Natural killer cell treated with Interleukin-12 subunit alpha and Interleukin-12 subunit beta and Interleukin-15 and Interleukin-18, amount 100 ng/mL, for 72 hours (primary cell): Measurements from ENCODE around the gene F10. TPM values are rescaled to one million over a fixed set of nuclear protein-coding genes. Genes with fewer than 3 reads are reported as not detected.
A peak's percentile ranks its signal among the peaks of the same experiment; 100 is the strongest.
"Not testable (repeated sequence)": the region's sequence is repeated elsewhere in the genome, so short reads cannot be mapped to it uniquely, and the experiment has no call there.

ENCODE experiments used
- ATAC-seq, 2 donors: fragments of 150-1000 bp; cut with Tn5 transposase in 1 of 2; sonication (Bioruptor Pico), chemical (Tn5 transposase) in 1 of 2; 2 replicates each; pipeline ENCODE4 v1.10.0; 2021
- DNase-seq: peaks from one replicate; pipeline ENCODE4 v3.0.0; 2022; ENCODE audit warnings: low spot score
- H3K27ac Mint-ChIP-seq, 2 donors: 1 replicate in 1 of 2; 2 replicates in 1 of 2; pipeline ENCODE4 v1.8.0; 2022; ENCODE audit warnings: mixed read lengths in 2 of 2, mild to moderate bottlenecking in 1 of 2, moderate library complexity in 1 of 2
- H3K27me3 Mint-ChIP-seq, 2 donors: 1 replicate in 1 of 2; 2 replicates in 1 of 2; pipeline ENCODE4 v1.8.0; 2022; ENCODE audit warnings: mixed read lengths in 2 of 2
- H3K36me3 Mint-ChIP-seq: one replicate; pipeline ENCODE4 v1.8.0; 2022; ENCODE audit warnings: mixed read lengths
- H3K4me1 Mint-ChIP-seq, 2 donors: 1 replicate in 1 of 2; 2 replicates in 1 of 2; pipeline ENCODE4 v1.8.0; 2022; ENCODE audit warnings: low read depth in 2 of 2, mixed read lengths in 2 of 2, mild to moderate bottlenecking in 1 of 2
- H3K4me3 Mint-ChIP-seq: one replicate; pipeline ENCODE4 v1.8.0; 2022; ENCODE audit warnings: mixed read lengths
- H3K9me3 Mint-ChIP-seq: 2 replicates; pipeline ENCODE4 v1.8.0; 2022; ENCODE audit warnings: mixed read lengths
- total RNA-seq, 2 donors: library from RNA; stranded (reverse); gene quantifications; one replicate each; pipeline ENCODE4 v1.2.3, GENCODE V29; 2022

Gene F10
- not detected for total RNA-seq

- Mint-ChIP-seq H3K27me3 (peaks cover 10 to 11% of the 10 kb centered on the region in 2 donors), H3K9me3 (no peaks in the 10 kb centered on the region), H3K4me3 (no peak within 1 kb of the TSS), H3K27ac (no peak within 1 kb of the TSS), H3K4me1 (no peaks in the 10 kb centered on the region), H3K36me3 (no peaks in the 10 kb centered on the region)
- DNase-seq = no peak
- no peak for ATAC-seq
These were observed at the start of gene F10 for GRCh38 chr13:113122550-113123225. F10 (plus strand) TSS chr13:113122799; CDS start chr13:113122856, 57 bp downstream.

- H3K9me3 Mint-ChIP-seq = no peaks in the 10 kb centered on the region
- H3K4me3 Mint-ChIP-seq = no peak overlapping the region
- no peaks in the 10 kb centered on the region for H3K36me3 Mint-ChIP-seq
- no peaks in the 10 kb centered on the region for H3K27me3 Mint-ChIP-seq
- no peak overlapping the region for H3K27ac Mint-ChIP-seq
- H3K4me1 Mint-ChIP-seq = no peaks in the 10 kb centered on the region
- no peak for ATAC-seq
- DNase-seq = no peak
These were observed 48.7 kb upstream of the F10 start for GRCh38 chr13:113073942-113074341.

- Mint-ChIP-seq H3K27ac (no peak overlapping the region), H3K27me3 (no peaks in the 10 kb centered on the region), H3K36me3 (no peaks in the 10 kb centered on the region), H3K4me3 (no peak overlapping the region), H3K9me3 (no peaks in the 10 kb centered on the region), H3K4me1 (no peaks in the 10 kb centered on the region)
- ATAC-seq (no peak), DNase-seq (no peak)
These were observed 48.2 kb upstream of the F10 start for GRCh38 chr13:113074401-113074800.

GRCh38 chr13:113074876-113075275, 47.7 kb upstream of the F10 start:
- Mint-ChIP-seq H3K27ac (no peak overlapping the region), H3K27me3 (no peaks in the 10 kb centered on the region), H3K4me1 (no peaks in the 10 kb centered on the region), H3K9me3 (no peaks in the 10 kb centered on the region), H3K36me3 (no peaks in the 10 kb centered on the region), H3K4me3 (no peak overlapping the region)
- DNase-seq = no peak
- no peak for ATAC-seq

- H3K27ac Mint-ChIP-seq = no peak overlapping the region
- no peaks in the 10 kb centered on the region for H3K9me3 Mint-ChIP-seq
- no peak for DNase-seq
- ATAC-seq = no peak
- H3K36me3 Mint-ChIP-seq = no peaks in the 10 kb centered on the region
- H3K4me1 Mint-ChIP-seq = no peaks in the 10 kb centered on the region
- H3K4me3 Mint-ChIP-seq = no peak overlapping the region
- H3K27me3 Mint-ChIP-seq = no peaks in the 10 kb centered on the region
These were observed 46.9 kb upstream of the F10 start for GRCh38 chr13:113075711-113076110.

- no peaks in the 10 kb centered on the region for H3K27me3 Mint-ChIP-seq
- no peaks in the 10 kb centered on the region for H3K4me1 Mint-ChIP-seq
- no peak overlapping the region for H3K4me3 Mint-ChIP-seq
- H3K36me3 Mint-ChIP-seq = no peaks in the 10 kb centered on the region
- H3K27ac Mint-ChIP-seq = no peak overlapping the region
- no peak for DNase-seq
- no peak for ATAC-seq
- H3K9me3 Mint-ChIP-seq = no peaks in the 10 kb centered on the region
These were observed 45.8 kb upstream of the F10 start for GRCh38 chr13:113076681-113077401.

GRCh38 chr13:113077566-113077952, 45.0 kb upstream of the F10 start:
- peak overlapping the region in 1 of 2 donors; percentile 63 for H3K27ac Mint-ChIP-seq
- no peaks in the 10 kb centered on the region for H3K27me3 Mint-ChIP-seq
- H3K4me1 Mint-ChIP-seq = no peaks in the 10 kb centered on the region
- H3K36me3 Mint-ChIP-seq = no peaks in the 10 kb centered on the region
- ATAC-seq (no peak), DNase-seq (no peak)
- no peak overlapping the region for H3K4me3 Mint-ChIP-seq
- H3K9me3 Mint-ChIP-seq = no peaks in the 10 kb centered on the region

- H3K36me3 Mint-ChIP-seq = no peaks in the 10 kb centered on the region
- peak overlapping the region in 1 of 2 donors; percentile 63 for H3K27ac Mint-ChIP-seq
- H3K27me3 Mint-ChIP-seq = no peaks in the 10 kb centered on the region
- ATAC-seq (no peak), DNase-seq (no peak)
- H3K9me3 Mint-ChIP-seq = no peaks in the 10 kb centered on the region
- H3K4me3 Mint-ChIP-seq = no peak overlapping the region
- H3K4me1 Mint-ChIP-seq = no peaks in the 10 kb centered on the region
These were observed 44.4 kb upstream of the F10 start for GRCh38 chr13:113077953-113078901.

GRCh38 chr13:113078902-113079780, 43.5 kb upstream of the F10 start:
- no peaks in the 10 kb centered on the region for H3K9me3 Mint-ChIP-seq
- H3K27me3 Mint-ChIP-seq = no peaks in the 10 kb centered on the region
- no peak for DNase-seq
- H3K27ac Mint-ChIP-seq = no peak overlapping the region
- no peaks in the 10 kb centered on the region for H3K4me1 Mint-ChIP-seq
- ATAC-seq = no peak
- H3K36me3 Mint-ChIP-seq = no peaks in the 10 kb centered on the region
- no peak overlapping the region for H3K4me3 Mint-ChIP-seq

GRCh38 chr13:113079781-113080080, 42.9 kb upstream of the F10 start:
- DNase-seq, H3K36me3 Mint-ChIP-seq, ATAC-seq, H3K27me3 Mint-ChIP-seq, H3K4me1 Mint-ChIP-seq, H3K4me3 Mint-ChIP-seq, H3K27ac Mint-ChIP-seq, H3K9me3 Mint-ChIP-seq: not testable (repeated sequence)

- DNase-seq = no peak
- Mint-ChIP-seq H3K4me3 (no peak overlapping the region), H3K4me1 (no peaks in the 10 kb centered on the region), H3K27ac (no peak overlapping the region), H3K9me3 (no peaks in the 10 kb centered on the region), H3K27me3 (no peaks in the 10 kb centered on the region), H3K36me3 (no peaks in the 10 kb centered on the region)
- ATAC-seq = no peak
These were observed 42.2 kb upstream of the F10 start for GRCh38 chr13:113080361-113080831.

- H3K36me3 Mint-ChIP-seq = no peaks in the 10 kb centered on the region
- no peaks in the 10 kb centered on the region for H3K9me3 Mint-ChIP-seq
- H3K27ac Mint-ChIP-seq = no peak overlapping the region
- no peak for DNase-seq
- no peaks in the 10 kb centered on the region for H3K27me3 Mint-ChIP-seq
- ATAC-seq = no peak
- no peaks in the 10 kb centered on the region for H3K4me1 Mint-ChIP-seq
- H3K4me3 Mint-ChIP-seq = no peak overlapping the region
These were observed 41.6 kb upstream of the F10 start for GRCh38 chr13:113080901-113081521.
